KOPT-K1 (cell line): ENCODE measurements around the gene NF1.
"Not testable (repeated sequence)": the region's sequence is repeated elsewhere in the genome, so short reads cannot be mapped to it uniquely, and the experiment has no call there.

Source experiments
- H3K27ac ChIP-seq: fragments of 200-600 bp; sonication (generic); 2 replicates; pipeline ENCODE4 v1.5.1; 2016; ENCODE audit warnings: antibody characterized with exemption, mild to moderate bottlenecking, low read depth, low read length; ENCODE audit not compliant: poor library complexity, severe bottlenecking
- H3K36me3 ChIP-seq: fragments of 200-600 bp; sonication (generic); 2 replicates; pipeline ENCODE4 v1.5.1; 2017; ENCODE audit warnings: antibody characterized with exemption, mild to moderate bottlenecking, low read length, moderate library complexity; ENCODE audit not compliant: insufficient read depth
- H3K9me3 ChIP-seq: fragments of 200-600 bp; sonication (generic); 2 replicates; pipeline ENCODE4 v1.5.1; 2017; ENCODE audit warnings: antibody characterized with exemption, low read length, mild to moderate bottlenecking; ENCODE audit not compliant: insufficient read depth, poor library complexity, severe bottlenecking

The NF1 gene, protein sequence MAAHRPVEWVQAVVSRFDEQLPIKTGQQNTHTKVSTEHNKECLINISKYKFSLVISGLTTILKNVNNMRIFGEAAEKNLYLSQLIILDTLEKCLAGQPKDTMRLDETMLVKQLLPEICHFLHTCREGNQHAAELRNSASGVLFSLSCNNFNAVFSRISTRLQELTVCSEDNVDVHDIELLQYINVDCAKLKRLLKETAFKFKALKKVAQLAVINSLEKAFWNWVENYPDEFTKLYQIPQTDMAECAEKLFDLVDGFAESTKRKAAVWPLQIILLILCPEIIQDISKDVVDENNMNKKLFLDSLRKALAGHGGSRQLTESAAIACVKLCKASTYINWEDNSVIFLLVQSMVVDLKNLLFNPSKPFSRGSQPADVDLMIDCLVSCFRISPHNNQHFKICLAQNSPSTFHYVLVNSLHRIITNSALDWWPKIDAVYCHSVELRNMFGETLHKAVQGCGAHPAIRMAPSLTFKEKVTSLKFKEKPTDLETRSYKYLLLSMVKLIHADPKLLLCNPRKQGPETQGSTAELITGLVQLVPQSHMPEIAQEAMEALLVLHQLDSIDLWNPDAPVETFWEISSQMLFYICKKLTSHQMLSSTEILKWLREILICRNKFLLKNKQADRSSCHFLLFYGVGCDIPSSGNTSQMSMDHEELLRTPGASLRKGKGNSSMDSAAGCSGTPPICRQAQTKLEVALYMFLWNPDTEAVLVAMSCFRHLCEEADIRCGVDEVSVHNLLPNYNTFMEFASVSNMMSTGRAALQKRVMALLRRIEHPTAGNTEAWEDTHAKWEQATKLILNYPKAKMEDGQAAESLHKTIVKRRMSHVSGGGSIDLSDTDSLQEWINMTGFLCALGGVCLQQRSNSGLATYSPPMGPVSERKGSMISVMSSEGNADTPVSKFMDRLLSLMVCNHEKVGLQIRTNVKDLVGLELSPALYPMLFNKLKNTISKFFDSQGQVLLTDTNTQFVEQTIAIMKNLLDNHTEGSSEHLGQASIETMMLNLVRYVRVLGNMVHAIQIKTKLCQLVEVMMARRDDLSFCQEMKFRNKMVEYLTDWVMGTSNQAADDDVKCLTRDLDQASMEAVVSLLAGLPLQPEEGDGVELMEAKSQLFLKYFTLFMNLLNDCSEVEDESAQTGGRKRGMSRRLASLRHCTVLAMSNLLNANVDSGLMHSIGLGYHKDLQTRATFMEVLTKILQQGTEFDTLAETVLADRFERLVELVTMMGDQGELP (N-terminal part only)

GRCh38 chr17:31094600-31095235, at the start of gene NF1:
NF1 (plus strand) TSS chr17:31094977; CDS start chr17:31095310, 333 bp downstream.
- H3K27ac ChIP-seq, result peak within 1 kb of the TSS; percentile 75
- H3K36me3 ChIP-seq, result no peaks in the 10 kb centered on the region
- no peaks in the 10 kb centered on the region for H3K9me3 ChIP-seq

- not testable (repeated sequence) for H3K36me3 ChIP-seq, H3K27ac ChIP-seq, H3K9me3 ChIP-seq
These were observed 47.8 kb upstream of the NF1 start for GRCh38 chr17:31046856-31047425.

GRCh38 chr17:31048142-31048541, 46.6 kb upstream of the NF1 start:
- no peaks in the 10 kb centered on the region for H3K36me3 ChIP-seq
- H3K27ac ChIP-seq, result no peak overlapping the region
- no peaks in the 10 kb centered on the region for H3K9me3 ChIP-seq

DNA sequence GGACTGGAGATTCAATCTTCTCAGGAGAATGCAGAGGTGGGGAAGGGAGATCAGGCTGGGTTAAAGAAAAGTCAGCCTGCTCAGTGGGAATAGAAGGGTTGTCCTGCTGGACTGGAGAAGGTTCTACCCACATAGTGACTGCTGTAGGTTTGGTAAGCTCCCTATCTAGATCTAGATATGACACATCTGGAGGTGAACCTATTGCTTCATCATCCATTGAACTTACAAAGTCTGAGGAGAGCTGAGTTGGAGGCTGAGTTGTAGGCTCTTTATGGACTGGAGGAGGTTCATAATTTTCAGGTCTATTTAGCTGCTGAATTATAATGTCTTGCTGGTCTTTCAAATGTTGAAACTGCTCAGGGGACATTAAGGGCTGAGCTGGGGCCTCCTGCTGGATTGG, 46.0 kb upstream of the NF1 start:
- no peaks in the 10 kb centered on the region for H3K9me3 ChIP-seq
- no peak overlapping the region for H3K27ac ChIP-seq
- no peaks in the 10 kb centered on the region for H3K36me3 ChIP-seq

- Histone ChIP-seq H3K27ac (no peak overlapping the region), H3K9me3 (no peaks in the 10 kb centered on the region), H3K36me3 (no peaks in the 10 kb centered on the region)
These were observed 43.8 kb upstream of the NF1 start for GRCh38 chr17:31050948-31051347.

GRCh38 chr17:31051506-31051905, 43.3 kb upstream of the NF1 start:
- Histone ChIP-seq H3K36me3 (no peaks in the 10 kb centered on the region), H3K27ac (no peak overlapping the region), H3K9me3 (no peaks in the 10 kb centered on the region)

DNA sequence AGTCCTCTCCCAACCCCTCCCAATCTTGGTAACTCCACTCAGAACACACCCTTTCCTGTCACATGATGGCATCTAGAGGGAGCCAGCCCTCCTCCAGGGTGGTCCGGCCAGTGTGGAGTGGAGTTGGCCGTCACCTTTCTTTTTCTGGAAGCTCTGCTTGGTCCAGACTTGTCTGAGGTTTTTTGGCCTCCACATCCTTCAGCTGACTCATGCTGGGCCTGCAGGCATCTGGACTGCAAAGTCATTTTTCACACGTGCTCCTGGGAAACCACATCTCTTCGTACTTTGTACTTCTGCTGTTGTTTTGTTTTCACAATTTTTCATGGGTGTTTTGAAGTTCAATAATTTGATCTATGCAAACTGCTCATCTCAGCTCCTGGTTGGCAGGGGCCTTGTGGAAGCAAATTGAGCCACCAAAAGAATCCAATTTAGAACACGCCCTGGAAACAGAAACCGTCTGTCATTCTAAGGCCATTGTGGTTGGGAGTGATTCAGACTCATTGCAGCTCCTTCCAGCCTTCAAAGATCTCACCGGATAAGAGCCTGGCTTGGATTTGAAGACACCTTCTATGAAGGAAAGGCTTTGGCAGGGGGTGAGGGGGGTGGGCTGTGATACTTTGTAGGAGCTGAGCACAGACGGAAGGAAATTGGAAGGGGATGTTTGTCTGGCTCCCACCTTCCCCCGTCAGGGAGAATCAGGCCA, 42.4 kb upstream of the NF1 start:
- H3K27ac ChIP-seq, result no peak overlapping the region
- no peaks in the 10 kb centered on the region for H3K9me3 ChIP-seq
- H3K36me3 ChIP-seq, result no peaks in the 10 kb centered on the region

DNA sequence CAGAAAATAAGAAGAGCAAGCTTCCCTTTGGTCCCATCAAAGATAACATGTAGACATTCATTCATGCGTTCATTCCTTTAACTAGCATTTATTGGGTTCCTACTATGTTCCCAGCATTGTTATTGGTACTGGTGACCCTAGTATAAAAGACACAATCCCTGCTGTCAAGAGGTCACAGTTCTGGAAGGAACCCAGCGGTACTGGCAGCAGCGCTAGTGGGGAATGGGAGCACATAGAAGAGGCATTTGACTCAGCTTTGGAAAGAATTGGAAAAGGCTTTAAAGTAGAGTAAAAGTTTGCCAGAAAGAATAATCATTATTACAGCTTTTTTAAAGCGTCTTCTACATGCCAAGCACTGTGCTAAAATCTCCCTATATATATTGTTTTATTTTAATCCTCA, 41.7 kb upstream of the NF1 start:
- Histone ChIP-seq H3K27ac (no peak overlapping the region), H3K36me3 (no peaks in the 10 kb centered on the region), H3K9me3 (no peaks in the 10 kb centered on the region)

- no peaks in the 10 kb centered on the region for H3K9me3 ChIP-seq
- H3K36me3 ChIP-seq, result no peaks in the 10 kb centered on the region
- H3K27ac ChIP-seq, result no peak overlapping the region
These were observed 40.0 kb upstream of the NF1 start for GRCh38 chr17:31054761-31055160.

- Histone ChIP-seq H3K36me3 (no peaks in the 10 kb centered on the region), H3K9me3 (no peaks in the 10 kb centered on the region), H3K27ac (no peak overlapping the region)
These were observed 35.8 kb upstream of the NF1 start for GRCh38 chr17:31058976-31059375.

DNA sequence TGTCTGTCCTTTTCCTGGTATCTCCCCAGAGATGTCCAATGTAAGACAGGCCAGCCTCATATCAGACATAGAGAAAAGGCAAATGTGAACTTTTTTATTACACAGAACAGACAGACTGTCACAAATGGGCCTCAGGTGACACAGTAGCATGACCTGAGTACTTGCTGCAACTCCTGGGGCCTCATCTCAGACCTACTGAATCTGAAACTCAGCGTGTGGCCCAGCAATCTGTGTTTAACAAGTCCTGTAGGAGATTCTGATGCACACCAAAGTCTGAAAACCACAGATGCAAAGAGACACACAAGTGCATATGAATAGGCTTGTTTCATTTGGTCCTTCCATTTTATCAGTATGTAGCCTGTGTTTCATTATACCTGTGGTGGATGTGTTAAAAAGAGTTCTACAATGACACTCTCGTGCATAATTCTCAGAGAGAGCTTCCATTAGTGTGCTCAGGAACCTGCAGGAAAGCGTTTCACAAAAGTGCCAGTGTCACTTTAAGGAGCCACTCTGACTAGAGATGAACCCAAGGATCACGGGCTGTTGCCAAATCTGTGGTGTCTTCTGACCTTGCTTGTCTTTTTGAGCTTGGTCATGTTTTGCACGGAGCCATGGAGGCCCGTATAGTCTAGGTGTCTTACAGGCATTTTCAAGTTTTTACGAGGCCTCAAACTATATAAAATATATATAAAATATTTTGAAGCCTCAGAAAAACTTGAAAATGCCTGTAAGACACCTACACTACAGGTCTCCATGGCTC, 33.8 kb upstream of the NF1 start:
- H3K36me3 ChIP-seq, result no peaks in the 10 kb centered on the region
- H3K9me3 ChIP-seq, result no peaks in the 10 kb centered on the region
- no peak overlapping the region for H3K27ac ChIP-seq

DNA sequence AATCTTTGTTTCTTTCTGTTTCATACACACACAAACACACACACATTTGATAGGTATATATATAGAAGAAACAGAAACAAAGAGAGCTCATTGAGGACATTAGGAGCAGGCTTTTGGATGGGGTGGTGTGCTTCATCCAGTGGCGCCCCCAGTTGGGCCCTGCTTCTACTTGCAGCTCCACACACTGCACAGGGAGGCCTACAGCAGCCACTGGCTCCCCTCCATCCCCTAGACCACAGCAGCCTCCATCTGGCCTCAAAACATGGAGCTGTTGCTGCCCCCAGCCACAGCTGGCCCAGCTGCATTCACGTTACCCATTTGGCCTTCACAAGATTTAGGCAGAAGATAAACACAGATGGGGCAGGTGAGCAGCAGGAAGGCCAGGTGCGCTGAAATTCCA, 33.1 kb upstream of the NF1 start:
- Histone ChIP-seq H3K27ac (no peak overlapping the region), H3K9me3 (no peaks in the 10 kb centered on the region)

GRCh38 chr17:31062346-31062745, 32.4 kb upstream of the NF1 start:
- no peaks in the 10 kb centered on the region for H3K9me3 ChIP-seq
- H3K36me3 ChIP-seq, result no peaks in the 10 kb centered on the region
- H3K27ac ChIP-seq, result no peak overlapping the region

More for the DNA sequence above, 33.1 kb upstream of the NF1 start:
- no peaks in the 10 kb centered on the region for H3K36me3 ChIP-seq
